ENCODE data around the gene ERBB3. TPM values are rescaled to one million over a fixed set of nuclear protein-coding genes. Genes with fewer than 3 reads are reported as not detected.

The ERBB3 gene
- total RNA-seq, 1 donor from 2014 or later = 60.7 TPM

DNA sequence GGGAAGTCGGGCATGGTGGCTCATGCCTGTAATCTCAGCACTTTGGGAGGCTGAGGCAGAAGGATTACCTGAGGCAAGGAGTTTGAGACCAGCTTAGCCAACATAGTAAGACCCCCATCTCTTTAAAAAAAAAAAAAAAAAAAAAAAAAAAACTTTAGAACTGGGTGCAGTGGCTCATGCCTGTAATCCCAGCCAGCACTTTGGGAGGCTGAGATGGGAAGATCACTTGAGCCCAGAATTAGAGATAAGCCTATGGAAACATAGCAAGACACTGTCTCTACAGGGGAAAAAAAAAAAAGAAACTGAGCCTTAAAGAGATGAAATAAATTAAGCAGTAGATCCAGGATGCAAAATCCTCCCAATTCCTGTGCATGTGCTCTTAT, 22.7 kb downstream of the ERBB3 start:
- Histone ChIP-seq H3K36me3 (peaks cover 10% of the 10 kb centered on the region), H3K4me1 (peaks cover 21% of the 10 kb centered on the region)

DNA sequence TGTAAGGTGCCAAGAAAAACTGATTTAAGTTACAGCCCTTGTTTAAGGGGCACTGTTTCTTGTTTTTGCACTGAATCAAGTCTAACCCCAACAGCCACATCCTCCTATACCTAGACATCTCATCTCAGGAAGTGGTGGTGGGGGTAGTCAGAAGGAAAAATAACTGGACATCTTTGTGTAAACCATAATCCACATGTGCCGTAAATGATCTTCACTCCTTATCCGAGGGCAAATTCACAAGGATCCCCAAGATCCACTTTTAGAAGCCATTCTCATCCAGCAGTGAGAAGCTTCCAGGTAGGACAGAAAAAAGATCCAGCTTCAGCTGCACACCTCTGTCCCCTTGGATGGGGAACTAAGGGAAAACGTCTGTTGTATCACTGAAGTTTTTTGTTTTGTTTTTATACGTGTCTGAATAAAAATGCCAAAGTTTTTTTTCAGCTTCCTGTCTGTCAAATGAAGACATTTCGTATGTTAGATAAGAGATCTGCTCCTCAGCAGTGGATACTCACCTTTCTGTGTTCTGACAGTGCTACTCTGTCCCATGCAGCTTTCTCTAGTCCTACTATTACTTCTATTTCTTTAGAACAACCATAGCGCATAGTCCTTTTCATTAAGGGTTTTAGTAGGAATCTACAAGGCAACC, 23.2 kb downstream of the ERBB3 start:
- intact Hi-C loops (cut with DNase I) = no loop called here
- Histone ChIP-seq H3K4me3 (peak overlapping the region; percentile 83), H3K27ac (peak overlapping the region; percentile 88), H3K4me1 (peaks cover 21% of the 10 kb centered on the region), H3K9me3 (no peaks in the 10 kb centered on the region), H3K36me3 (peaks cover 15% of the 10 kb centered on the region), H3K27me3 (no peaks in the 10 kb centered on the region)
- no peak for ATAC-seq
- DNase-seq = no peak
- TF ChIP-seq, protein P1, sequence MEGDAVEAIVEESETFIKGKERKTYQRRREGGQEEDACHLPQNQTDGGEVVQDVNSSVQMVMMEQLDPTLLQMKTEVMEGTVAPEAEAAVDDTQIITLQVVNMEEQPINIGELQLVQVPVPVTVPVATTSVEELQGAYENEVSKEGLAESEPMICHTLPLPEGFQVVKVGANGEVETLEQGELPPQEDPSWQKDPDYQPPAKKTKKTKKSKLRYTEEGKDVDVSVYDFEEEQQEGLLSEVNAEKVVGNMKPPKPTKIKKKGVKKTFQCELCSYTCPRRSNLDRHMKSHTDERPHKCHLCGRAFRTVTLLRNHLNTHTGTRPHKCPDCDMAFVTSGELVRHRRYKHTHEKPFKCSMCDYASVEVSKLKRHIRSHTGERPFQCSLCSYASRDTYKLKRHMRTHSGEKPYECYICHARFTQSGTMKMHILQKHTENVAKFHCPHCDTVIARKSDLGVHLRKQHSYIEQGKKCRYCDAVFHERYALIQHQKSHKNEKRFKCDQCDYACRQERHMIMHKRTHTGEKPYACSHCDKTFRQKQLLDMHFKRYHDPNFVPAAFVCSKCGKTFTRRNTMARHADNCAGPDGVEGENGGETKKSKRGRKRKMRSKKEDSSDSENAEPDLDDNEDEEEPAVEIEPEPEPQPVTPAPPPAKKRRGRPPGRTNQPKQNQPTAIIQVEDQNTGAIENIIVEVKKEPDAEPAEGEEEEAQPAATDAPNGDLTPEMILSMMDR (IDR thresholded peaks at IDR 0.05) = no peak

More for the DNA sequence above, 22.7 kb downstream of the ERBB3 start:
- TF ChIP-seq, protein P1 (IDR thresholded peaks at IDR 0.05) = no peak
- intact Hi-C loops (cut with DNase I) = no loop called here
- Histone ChIP-seq H3K4me3 (no peak overlapping the region), H3K27me3 (no peaks in the 10 kb centered on the region), H3K27ac (peak overlapping the region; percentile 88), H3K9me3 (no peaks in the 10 kb centered on the region)
- no peak for DNase-seq
- no peak for ATAC-seq

- Histone ChIP-seq H3K36me3 (peaks cover 21% of the 10 kb centered on the region), H3K9me3 (no peaks in the 10 kb centered on the region), H3K27ac (peak overlapping the region; percentile 88), H3K27me3 (no peaks in the 10 kb centered on the region), H3K4me3 (peak overlapping the region; percentile 83), H3K4me1 (peaks cover 21% of the 10 kb centered on the region)
- ATAC-seq (no peak), DNase-seq (no peak)
- TF ChIP-seq, protein P1 (IDR thresholded peaks at IDR 0.05) = no peak
- intact Hi-C loops (cut with DNase I) = no loop called here
Observed at GRCh38 chr12:56103823-56104108, 23.8 kb downstream of the ERBB3 start.

GRCh38 chr12:56104109-56104814, 24.3 kb downstream of the ERBB3 start, which contains the start of gene PA2G4:
PA2G4 (plus strand) TSS chr12:56104559; CDS start chr12:56104738, 179 bp downstream.
- Histone ChIP-seq H3K4me3 (peak within 1 kb of the TSS; percentile 83), H3K9me3 (no peaks in the 10 kb centered on the region), H3K36me3 (peaks cover 26% of the 10 kb centered on the region), H3K4me1 (peaks cover 21% of the 10 kb centered on the region), H3K27me3 (no peaks in the 10 kb centered on the region), H3K27ac (peak within 1 kb of the TSS; percentile 88)
- peak; percentile 99 for DNase-seq
- ATAC-seq = peak; percentile 98
- intact Hi-C loops (cut with DNase I) = no loop called here
- TF ChIP-seq, protein P1 (IDR thresholded peaks at IDR 0.05) = no peak

DNA sequence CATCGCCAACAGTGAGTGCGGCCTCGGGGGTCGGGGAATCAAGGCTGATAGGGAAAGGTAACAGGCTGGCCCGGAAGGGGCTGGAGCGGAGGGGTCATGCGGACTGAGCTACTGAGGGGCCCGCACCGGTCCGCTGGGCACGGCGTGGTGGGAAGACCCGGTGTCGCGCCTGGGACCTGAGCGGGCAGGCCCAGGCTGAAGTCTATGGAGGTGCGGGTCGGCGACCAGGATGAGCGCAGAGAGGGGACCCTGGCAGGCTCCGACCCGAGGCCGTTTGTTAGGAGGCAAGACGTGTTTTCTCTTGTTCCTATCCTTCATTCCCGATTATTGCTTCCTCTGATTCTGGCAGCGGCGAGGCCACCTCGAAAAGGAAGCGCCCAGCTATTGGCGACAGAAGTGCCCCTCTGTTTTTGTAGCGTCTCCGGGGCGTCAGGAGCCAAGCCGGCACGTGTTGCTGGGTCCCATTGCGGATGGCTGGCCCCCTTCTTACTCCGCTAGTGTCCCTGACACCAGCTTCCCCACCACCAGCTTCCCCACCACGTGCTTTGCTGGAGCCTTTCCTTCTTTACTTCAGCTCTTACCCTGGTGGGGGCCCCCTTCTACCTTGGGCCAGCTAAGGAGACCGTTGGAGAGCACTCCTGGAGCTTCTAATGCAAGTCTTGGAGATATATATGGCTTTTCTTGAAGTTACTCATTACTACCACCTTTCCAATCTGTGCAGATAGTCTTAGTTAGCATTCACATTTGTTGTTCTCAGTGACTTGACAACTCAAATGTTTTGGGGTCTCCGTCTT, 25.0 kb downstream of the ERBB3 start:
- peaks cover 21% of the 10 kb centered on the region for H3K4me1 ChIP-seq
- intact Hi-C loops (cut with DNase I) = no loop called here
- H3K9me3 ChIP-seq = no peaks in the 10 kb centered on the region
- ATAC-seq = peak; percentile 29
- no peaks in the 10 kb centered on the region for H3K27me3 ChIP-seq
- H3K36me3 ChIP-seq = peaks cover 33% of the 10 kb centered on the region
- H3K27ac ChIP-seq = peak overlapping the region; percentile 88
- TF ChIP-seq, protein P1 (IDR thresholded peaks at IDR 0.05) = no peak
- DNase-seq = no peak
- H3K4me3 ChIP-seq = peak overlapping the region; percentile 83

All from upper lobe of right lung (tissue), 1 donor.